CD14-positive monocyte (primary cell): Measurements from ENCODE around the gene SYCP1. TPM values are rescaled to one million over a fixed set of nuclear protein-coding genes. Genes with fewer than 3 reads are reported as not detected.

Experiments
- DNase-seq, 3 donors: peaks; one replicate each; pipeline ENCODE4 v3.0.0-alpha.2; 2011 to 2022
- H2AFZ ChIP-seq: 2 replicates; pipeline ENCODE4 v1.6.0; 2012; ENCODE audit warnings: mild to moderate bottlenecking, low read depth, low read length, inconsistent platforms; ENCODE audit not compliant: insufficient read depth, poor library complexity, severe bottlenecking
- H3K27ac ChIP-seq, 2 donors: 1 replicate in 1 of 2; 2 replicates in 1 of 2; pipeline ENCODE4 v1.5.1; 2012 to 2013; ENCODE audit warnings: low read length in 2 of 2, control low read depth in 1 of 2, inconsistent platforms in 1 of 2, low read depth in 1 of 2, mild to moderate bottlenecking in 1 of 2
- H3K27me3 ChIP-seq, 2 donors: one replicate each; pipeline versions ENCODE4 v1.6.0 to v1.6.1; 2011 to 2013; ENCODE audit warnings: low read length in 2 of 2; ENCODE audit not compliant: control insufficient read depth in 2 of 2, insufficient read depth in 2 of 2
- H3K36me3 ChIP-seq, 2 donors: replicated peaks in 1 of 2; 1 replicate in 1 of 2; 2 replicates in 1 of 2; pipeline versions ENCODE4 v1.5.1 to v1.6.1; 2012 to 2013; ENCODE audit warnings: low read length in 2 of 2, control low read depth in 1 of 2, inconsistent platforms in 1 of 2, mild to moderate bottlenecking in 1 of 2; ENCODE audit not compliant: insufficient read depth in 2 of 2, control insufficient read depth in 1 of 2
- H3K4me1 ChIP-seq, 2 donors: 1 replicate in 1 of 2; 2 replicates in 1 of 2; pipeline versions ENCODE4 v1.5.1 to v1.6.1; 2012 to 2013; ENCODE audit warnings: low read length in 2 of 2, control low read depth in 1 of 2, inconsistent platforms in 1 of 2, mild to moderate bottlenecking in 1 of 2, moderate library complexity in 1 of 2; ENCODE audit not compliant: insufficient read depth in 2 of 2, control insufficient read depth in 1 of 2
- H3K4me2 ChIP-seq: replicated peaks from 2 replicates; pipeline ENCODE3; 2012; ENCODE audit warnings: low read length, moderate library complexity, mild to moderate bottlenecking; ENCODE audit not compliant: poor library complexity, severe bottlenecking; ENCODE audit errors: extremely low read depth
- H3K4me3 ChIP-seq, 3 experiments: fragments of 200-600 bp in 1 of 3; sonication (generic) in 1 of 3; replicated peaks in 1 of 3; 1 replicate in 2 of 3; 2 replicates in 1 of 3; pipeline ENCODE4 v1.5.1; 2011 to 2013; ENCODE audit warnings: low read length in 3 of 3, mild to moderate bottlenecking in 3 of 3, control low read depth in 2 of 3, low read depth in 2 of 3, inconsistent platforms in 1 of 3, moderate library complexity in 1 of 3
- H3K79me2 ChIP-seq: 2 replicates; pipeline ENCODE4 v1.6.0; 2012; ENCODE audit warnings: mild to moderate bottlenecking, control low read depth, inconsistent platforms, low read length, moderate library complexity; ENCODE audit not compliant: insufficient read depth
- H3K9ac ChIP-seq: 2 replicates; pipeline ENCODE4 v1.6.0; 2017; ENCODE audit warnings: low read length, mild to moderate bottlenecking; ENCODE audit not compliant: insufficient read depth, poor library complexity, severe bottlenecking
- H3K9me3 ChIP-seq, 2 donors: replicated peaks in 1 of 2; 1 replicate in 1 of 2; 2 replicates in 1 of 2; pipeline versions ENCODE4 v1.5.1 to v1.6.1; 2012 to 2013; ENCODE audit warnings: low read length in 2 of 2, control low read depth in 1 of 2; ENCODE audit not compliant: control insufficient read depth in 1 of 2, insufficient read depth in 1 of 2
- H4K20me1 ChIP-seq: 2 replicates; pipeline ENCODE4 v1.6.0; 2012; ENCODE audit warnings: mild to moderate bottlenecking, low read length, control low read depth, moderate library complexity; ENCODE audit not compliant: insufficient read depth
- H3K27ac Mint-ChIP-seq, 7 donors: one replicate each; pipeline ENCODE4 v1.8.0; 2020; ENCODE audit warnings: mild to moderate bottlenecking in 7 of 7, mixed read lengths in 7 of 7, moderate library complexity in 6 of 7, inconsistent platforms in 2 of 7
- H3K27me3 Mint-ChIP-seq, 3 donors: one replicate each; pipeline ENCODE4 v1.8.0; 2021 to 2022; ENCODE audit warnings: low read depth in 3 of 3, mild to moderate bottlenecking in 3 of 3, mixed read lengths in 3 of 3, moderate library complexity in 3 of 3, inconsistent platforms in 1 of 3
- H3K36me3 Mint-ChIP-seq, 2 donors: one replicate each; pipeline ENCODE4 v1.8.0; 2020; ENCODE audit warnings: mixed read lengths in 2 of 2, inconsistent platforms in 1 of 2, mild to moderate bottlenecking in 1 of 2
- H3K4me1 Mint-ChIP-seq: one replicate; pipeline ENCODE4 v1.8.0; 2020; ENCODE audit warnings: mild to moderate bottlenecking, mixed read lengths
- H3K4me3 Mint-ChIP-seq, 2 donors: one replicate each; pipeline ENCODE4 v1.8.0; 2020; ENCODE audit warnings: mild to moderate bottlenecking in 2 of 2, mixed read lengths in 2 of 2, moderate library complexity in 1 of 2
- H3K9me3 Mint-ChIP-seq, 7 donors: one replicate each; pipeline ENCODE4 v1.8.0; 2020 to 2022; ENCODE audit warnings: mixed read lengths in 7 of 7, mild to moderate bottlenecking in 6 of 7, moderate library complexity in 6 of 7, inconsistent platforms in 2 of 7
- WGBS: methylation state at CpG from one replicate; pipeline ENCODE4 v1.1.5; 2013; ENCODE audit warnings: missing lambda C conversion rate; ENCODE audit not compliant: insufficient coverage; 5-methylcytosine and 5-hydroxymethylcytosine counted together
- intact Hi-C, 2 donors: fragments of 100-400 bp; cut with micrococcal nuclease; formaldehyde crosslinking; loops; one replicate each; pipeline versions ENCODE4 v1.15.0 to v1.15.1; 2023
- polyA plus RNA-seq, 3 donors: library from polyadenylated mRNA; depleted of rRNA in 1 of 3; unstranded in 2 of 3; stranded (reverse) in 1 of 3; fragments of 300-500 nt in 2 of 3; fragments of >200 nt in 1 of 3; fragmentation: Illumina TruSeq in 2 of 3; gene quantifications; 1 replicate in 2 of 3; 2 replicates in 1 of 3; pipeline ENCODE4 v1.2.3, GENCODE V29; 2012 to 2021
- TF ChIP-seq, protein P1 (sequence below): fragments of 200-600 bp; IDR thresholded peaks from one replicate; pipeline ENCODE4 v1.8.0; 2022; ENCODE audit warnings: antibody characterized with exemption, mild to moderate bottlenecking

SYCP1 gene
- polyA plus RNA-seq, 3 donors: not detected

DNA sequence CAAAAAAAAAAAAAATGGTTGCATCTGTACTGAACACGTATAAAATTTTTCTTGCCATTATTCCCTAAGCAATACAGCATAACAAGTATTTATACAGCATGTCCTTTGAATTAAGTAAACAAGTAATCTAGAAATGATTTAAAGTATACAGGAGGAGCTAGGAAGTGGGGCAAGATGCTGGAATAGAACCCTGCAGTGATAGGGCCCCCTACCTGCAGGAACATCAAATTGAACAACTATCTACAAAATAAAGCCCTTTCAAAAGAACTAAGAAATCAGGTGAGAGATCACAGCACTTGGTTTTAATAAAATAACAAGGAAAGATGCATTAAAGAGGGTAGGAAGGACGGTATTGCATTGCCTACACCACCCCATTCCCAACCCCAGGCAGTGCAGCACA lies 185.8 kb downstream of the SYCP1 start:
- H3K4me2 ChIP-seq: no peak overlapping the region
- H3K4me3 ChIP-seq: no peak overlapping the region
- H2AFZ ChIP-seq: no peak overlapping the region
- no CpG with 5 or more reads among the region's 2 CpGs for WGBS
- Mint-ChIP-seq H3K9me3 (peaks cover 0 to 8% (median 0%) of the 10 kb centered on the region in 7 donors), H3K4me3 (no peak overlapping the region), H3K4me1 (no peaks in the 10 kb centered on the region), H3K36me3 (peaks cover 16 to 26% of the 10 kb centered on the region in 2 donors), H3K27me3 (no peaks in the 10 kb centered on the region), H3K27ac (no peak overlapping the region)
- H3K4me1 ChIP-seq: no peaks in the 10 kb centered on the region
- TF ChIP-seq, protein P1, sequence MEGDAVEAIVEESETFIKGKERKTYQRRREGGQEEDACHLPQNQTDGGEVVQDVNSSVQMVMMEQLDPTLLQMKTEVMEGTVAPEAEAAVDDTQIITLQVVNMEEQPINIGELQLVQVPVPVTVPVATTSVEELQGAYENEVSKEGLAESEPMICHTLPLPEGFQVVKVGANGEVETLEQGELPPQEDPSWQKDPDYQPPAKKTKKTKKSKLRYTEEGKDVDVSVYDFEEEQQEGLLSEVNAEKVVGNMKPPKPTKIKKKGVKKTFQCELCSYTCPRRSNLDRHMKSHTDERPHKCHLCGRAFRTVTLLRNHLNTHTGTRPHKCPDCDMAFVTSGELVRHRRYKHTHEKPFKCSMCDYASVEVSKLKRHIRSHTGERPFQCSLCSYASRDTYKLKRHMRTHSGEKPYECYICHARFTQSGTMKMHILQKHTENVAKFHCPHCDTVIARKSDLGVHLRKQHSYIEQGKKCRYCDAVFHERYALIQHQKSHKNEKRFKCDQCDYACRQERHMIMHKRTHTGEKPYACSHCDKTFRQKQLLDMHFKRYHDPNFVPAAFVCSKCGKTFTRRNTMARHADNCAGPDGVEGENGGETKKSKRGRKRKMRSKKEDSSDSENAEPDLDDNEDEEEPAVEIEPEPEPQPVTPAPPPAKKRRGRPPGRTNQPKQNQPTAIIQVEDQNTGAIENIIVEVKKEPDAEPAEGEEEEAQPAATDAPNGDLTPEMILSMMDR: no peak
- no peak overlapping the region for H3K27ac ChIP-seq
- DNase-seq: no peak
- peaks cover 0 to 7% of the 10 kb centered on the region in 2 donors for H3K36me3 ChIP-seq
- no peaks in the 10 kb centered on the region for H4K20me1 ChIP-seq
- intact Hi-C loops: no loop called here
- no peak overlapping the region for H3K9ac ChIP-seq
- H3K79me2 ChIP-seq: no peaks in the 10 kb centered on the region
- H3K9me3 ChIP-seq: no peaks in the 10 kb centered on the region
- no peaks in the 10 kb centered on the region for H3K27me3 ChIP-seq

DNA sequence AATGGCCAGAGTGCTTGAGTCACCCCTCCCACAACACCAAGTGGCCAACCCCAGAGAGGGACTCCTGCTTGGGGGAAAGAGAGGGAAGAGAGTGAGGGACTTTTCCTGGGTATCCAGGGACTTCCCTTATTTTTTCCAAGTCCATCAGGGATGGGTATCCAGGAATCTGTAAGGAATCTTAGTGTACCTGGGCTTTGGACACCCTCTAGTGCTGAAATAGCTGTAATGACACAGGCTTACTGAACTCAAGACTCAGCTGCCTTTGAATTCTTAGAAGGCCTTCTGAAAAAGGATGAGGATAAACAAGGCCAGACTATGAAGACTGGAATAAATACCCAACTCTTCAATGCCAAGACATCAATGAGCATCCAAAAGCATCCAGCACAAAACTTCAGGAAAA lies 187.0 kb downstream of the SYCP1 start:
- Mint-ChIP-seq H3K9me3 (peaks cover 0 to 8% (median 3%) of the 10 kb centered on the region in 7 donors), H3K4me1 (no peaks in the 10 kb centered on the region), H3K4me3 (no peak overlapping the region), H3K27ac (no peak overlapping the region), H3K36me3 (peaks cover 24 to 35% of the 10 kb centered on the region in 2 donors), H3K27me3 (no peaks in the 10 kb centered on the region)
- Histone ChIP-seq H4K20me1 (no peaks in the 10 kb centered on the region), H3K27me3 (no peaks in the 10 kb centered on the region), H3K9ac (no peak overlapping the region), H3K9me3 (no peaks in the 10 kb centered on the region), H3K4me2 (no peak overlapping the region), H3K36me3 (peaks cover 0 to 7% of the 10 kb centered on the region in 2 donors), H3K4me3 (no peak overlapping the region), H3K4me1 (no peaks in the 10 kb centered on the region), H3K79me2 (no peaks in the 10 kb centered on the region), H3K27ac (no peak overlapping the region), H2AFZ (no peak overlapping the region)
- intact Hi-C loops: no loop called here
- DNase-seq: no peak
- TF ChIP-seq, protein P1: no peak

Other genes with a start within 250 kb of the SYCP1 start
- gene DENND2C, start 184.8 kb upstream of the SYCP1 start, polyA plus RNA-seq: under 1 TPM; 0.03 to 0.07 (median 0.06) TPM
- not detected for gene AMPD1, start 159.3 kb upstream of the SYCP1 start, polyA plus RNA-seq
- gene NRAS, start 138.1 kb upstream of the SYCP1 start, polyA plus RNA-seq: 10 to 100 TPM; 12.2 to 42.7 (median 40.8) TPM
- 100 to 1,000 TPM; 177 to 324 (median 251) TPM for gene CSDE1, start 96.9 kb upstream of the SYCP1 start, polyA plus RNA-seq
- gene SIKE1, start 74.2 kb upstream of the SYCP1 start, polyA plus RNA-seq: 10 to 100 TPM; 15.2 to 30.4 (median 26.9) TPM
- not detected for gene TSHB, start 175.0 kb downstream of the SYCP1 start, polyA plus RNA-seq
- gene TSPAN2, start 234.6 kb downstream of the SYCP1 start, polyA plus RNA-seq: 10 to 100 TPM in 2 of 3 donors, 1 to 10 TPM in 1; 3.5 to 20.6 (median 16.7) TPM